AG09309 (cell line): ENCODE measurements around the gene SLC4A3.

Source experiments
- DNase-seq: peaks from one replicate; pipeline ENCODE4 v3.0.0-alpha.2; 2010; ENCODE audit warnings: low read depth
- H3K4me3 ChIP-seq: 2 replicates; pipeline ENCODE4 v1.5.1; 2011; ENCODE audit warnings: mild to moderate bottlenecking, low read depth, low read length, moderate library complexity; ENCODE audit not compliant: control insufficient read depth
- CTCF ChIP-seq: IDR thresholded peaks from 2 replicates; pipeline ENCODE4 v1.5.1; 2011; ENCODE audit warnings: mild to moderate bottlenecking, low read depth, low read length, inconsistent platforms; ENCODE audit not compliant: insufficient read depth, control insufficient read depth; ENCODE audit errors: missing control alignments

Gene SLC4A3

GRCh38 chr2:219627103-219628100 is at the start of gene SLC4A3:
SLC4A3 (plus strand) TSS chr2:219627630; CDS start chr2:219627993, 363 bp downstream.
- no peak for TF ChIP-seq CTCF
- no peak for DNase-seq
- peak within 1 kb of the TSS; percentile 52 for H3K4me3 ChIP-seq

GRCh38 chr2:219578811-219579613 is 48.4 kb upstream of the SLC4A3 start:
- no peak for DNase-seq
- H3K4me3 ChIP-seq, result no peak overlapping the region
- TF ChIP-seq CTCF, result no peak

- H3K4me3 ChIP-seq, result no peak overlapping the region
- no peak for DNase-seq
- TF ChIP-seq CTCF, result no peak
Observed at GRCh38 chr2:219581346-219581745, 46.1 kb upstream of the SLC4A3 start.

GRCh38 chr2:219591091-219591490 is 36.3 kb upstream of the SLC4A3 start:
- no peak for DNase-seq
- TF ChIP-seq CTCF, result no peak
- no peak overlapping the region for H3K4me3 ChIP-seq

GRCh38 chr2:219592736-219593135 is 34.7 kb upstream of the SLC4A3 start:
- TF ChIP-seq CTCF, result no peak

GRCh38 chr2:219593154-219593553 is 34.3 kb upstream of the SLC4A3 start:
- no peak overlapping the region for H3K4me3 ChIP-seq
- TF ChIP-seq CTCF, result no peak
- DNase-seq, result no peak

More at GRCh38 chr2:219592736-219593135, 34.7 kb upstream of the SLC4A3 start:
- DNase-seq, result no peak
- no peak overlapping the region for H3K4me3 ChIP-seq
